Dedifferentiated amniotic fluid mesenchymal stem cell (primary cell): ENCODE measurements around the gene TPGS1.

ENCODE experiments used
- DNase-seq: peaks from one replicate; pipeline ENCODE4 v3.0.0-alpha.2; 2016; ENCODE audit errors: extremely low spot score

Gene TPGS1

DNA sequence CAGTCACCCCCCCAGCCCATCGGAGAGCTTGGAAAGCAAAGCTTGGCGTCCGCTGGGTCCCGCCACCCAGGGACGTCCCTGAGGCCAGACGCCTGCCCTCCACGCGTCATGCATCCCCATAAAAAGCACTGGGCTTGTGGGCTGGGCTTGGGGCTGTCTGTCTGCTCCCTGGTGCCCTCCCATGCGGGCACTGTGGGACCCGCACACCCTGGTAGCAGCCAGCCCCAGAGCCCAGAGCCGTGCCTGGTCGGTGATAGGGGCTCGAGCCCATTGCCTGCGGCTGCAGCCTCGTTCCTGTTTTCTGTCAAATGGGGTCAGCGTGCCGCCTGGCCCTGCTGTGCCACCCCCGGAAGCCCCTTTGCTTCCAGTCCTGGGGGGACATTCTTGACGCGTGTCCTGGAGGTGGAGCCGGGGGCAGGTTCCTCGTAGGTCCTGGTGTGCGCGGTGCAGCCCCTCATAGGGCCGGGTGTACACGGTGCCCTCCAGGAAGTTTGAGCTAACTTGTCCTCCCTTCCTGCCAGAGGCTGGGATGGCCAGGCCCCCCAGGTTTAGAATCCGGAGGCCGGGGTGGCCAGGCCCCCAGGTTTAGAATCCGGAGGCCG, 32.2 kb downstream of the TPGS1 start:
- DNase-seq: no peak

DNA sequence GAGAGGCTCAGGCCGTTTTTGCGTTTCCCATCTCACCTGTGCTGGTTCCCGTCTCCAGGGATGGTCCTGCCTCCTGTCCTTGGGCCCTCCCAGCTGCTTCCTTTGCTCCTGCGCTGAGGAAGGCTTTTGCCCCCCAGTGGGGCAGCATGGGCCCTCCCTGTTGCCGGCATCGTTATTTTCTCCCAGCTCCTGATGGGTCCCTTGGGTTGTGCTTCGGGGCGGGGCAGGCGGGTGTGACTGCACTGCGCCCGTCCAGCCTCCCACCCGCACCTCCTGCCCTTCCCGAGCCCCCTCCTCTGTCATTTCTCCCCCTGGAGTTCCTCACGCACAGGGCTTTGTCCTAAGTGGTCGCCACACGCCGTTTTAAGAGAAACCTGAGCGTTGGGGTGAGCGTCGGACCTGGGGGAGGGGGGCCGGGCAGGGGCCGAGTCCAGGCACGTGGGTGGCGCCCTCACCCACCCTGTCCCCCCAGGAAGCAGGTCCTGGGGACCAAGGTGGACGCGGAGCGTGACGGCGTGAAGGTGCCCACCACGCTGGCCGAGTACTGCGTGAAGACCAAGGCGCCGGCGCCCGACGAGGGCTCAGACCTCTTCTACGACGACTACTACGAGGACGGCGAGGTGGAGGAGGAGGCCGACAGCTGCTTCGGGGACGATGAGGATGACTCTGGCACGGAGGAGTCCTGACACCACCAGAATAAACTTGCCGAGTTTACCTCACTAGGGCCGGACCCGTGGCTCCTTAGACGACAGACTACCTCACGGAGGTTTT, 33.8 kb downstream of the TPGS1 start:
- DNase-seq: no peak

GRCh38 chr19:541699-542098, 34.4 kb downstream of the TPGS1 start:
- no peak for DNase-seq

GRCh38 chr19:542173-542866, 35.0 kb downstream of the TPGS1 start:
- DNase-seq: no peak

DNA sequence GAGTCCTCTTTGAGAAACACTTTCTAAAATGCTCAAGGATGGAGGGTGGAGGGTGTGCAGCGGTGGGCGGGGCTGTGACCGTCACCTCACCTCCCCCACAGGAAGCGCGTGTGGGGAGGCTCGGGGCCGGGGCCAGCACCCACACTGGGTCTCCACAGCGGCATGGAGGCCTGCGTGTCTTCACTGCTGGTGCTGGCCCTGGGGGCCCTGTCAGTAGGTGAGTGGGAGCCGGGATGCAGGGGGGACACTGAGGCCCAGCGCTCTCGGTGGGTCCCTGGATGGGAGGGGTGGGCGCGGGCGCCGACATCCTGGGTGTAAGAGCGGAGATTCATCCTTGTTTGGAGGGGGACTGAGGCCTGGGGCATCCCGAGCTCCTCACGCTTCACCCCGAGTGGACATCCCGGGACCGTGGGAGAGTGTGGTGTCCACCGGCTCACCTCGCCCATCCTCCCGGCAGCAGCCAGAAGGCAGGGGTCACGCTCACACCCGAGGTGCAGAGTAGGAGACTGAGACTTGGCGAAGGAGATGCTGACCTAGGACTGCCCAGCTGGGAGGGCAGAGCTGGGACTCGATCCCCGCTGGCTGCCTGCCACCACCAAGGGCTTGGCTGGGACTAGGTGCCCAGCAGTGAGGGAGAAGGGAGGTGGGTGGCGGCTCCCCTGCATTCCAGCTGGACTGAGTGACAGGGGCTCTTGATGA, 36.8 kb downstream of the TPGS1 start, which contains the start of gene GZMM:
Gene GZMM, plus strand, starts transcription at position 144 of the 699 bp plus-strand sequence. Its CDS starts 19 bp downstream, at position 163.
- DNase-seq: no peak

DNA sequence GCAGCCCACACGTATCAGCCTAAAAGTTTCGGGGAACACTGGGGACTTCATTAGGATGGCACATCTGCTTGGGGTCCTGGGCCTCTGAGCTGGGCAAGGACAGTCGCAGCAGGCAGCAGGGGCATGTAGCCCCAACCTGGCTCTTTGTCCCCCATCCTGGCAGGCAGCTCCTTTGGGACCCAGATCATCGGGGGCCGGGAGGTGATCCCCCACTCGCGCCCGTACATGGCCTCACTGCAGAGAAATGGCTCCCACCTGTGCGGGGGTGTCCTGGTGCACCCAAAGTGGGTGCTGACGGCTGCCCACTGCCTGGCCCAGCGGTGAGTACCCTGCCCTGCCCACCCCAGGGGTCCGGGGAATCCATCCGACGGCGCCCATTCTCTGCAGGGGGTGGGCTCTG, 39.8 kb downstream of the TPGS1 start:
- no peak for DNase-seq

- no peak for DNase-seq
These were observed 40.8 kb downstream of the TPGS1 start for GRCh38 chr19:547836-548720.

DNA sequence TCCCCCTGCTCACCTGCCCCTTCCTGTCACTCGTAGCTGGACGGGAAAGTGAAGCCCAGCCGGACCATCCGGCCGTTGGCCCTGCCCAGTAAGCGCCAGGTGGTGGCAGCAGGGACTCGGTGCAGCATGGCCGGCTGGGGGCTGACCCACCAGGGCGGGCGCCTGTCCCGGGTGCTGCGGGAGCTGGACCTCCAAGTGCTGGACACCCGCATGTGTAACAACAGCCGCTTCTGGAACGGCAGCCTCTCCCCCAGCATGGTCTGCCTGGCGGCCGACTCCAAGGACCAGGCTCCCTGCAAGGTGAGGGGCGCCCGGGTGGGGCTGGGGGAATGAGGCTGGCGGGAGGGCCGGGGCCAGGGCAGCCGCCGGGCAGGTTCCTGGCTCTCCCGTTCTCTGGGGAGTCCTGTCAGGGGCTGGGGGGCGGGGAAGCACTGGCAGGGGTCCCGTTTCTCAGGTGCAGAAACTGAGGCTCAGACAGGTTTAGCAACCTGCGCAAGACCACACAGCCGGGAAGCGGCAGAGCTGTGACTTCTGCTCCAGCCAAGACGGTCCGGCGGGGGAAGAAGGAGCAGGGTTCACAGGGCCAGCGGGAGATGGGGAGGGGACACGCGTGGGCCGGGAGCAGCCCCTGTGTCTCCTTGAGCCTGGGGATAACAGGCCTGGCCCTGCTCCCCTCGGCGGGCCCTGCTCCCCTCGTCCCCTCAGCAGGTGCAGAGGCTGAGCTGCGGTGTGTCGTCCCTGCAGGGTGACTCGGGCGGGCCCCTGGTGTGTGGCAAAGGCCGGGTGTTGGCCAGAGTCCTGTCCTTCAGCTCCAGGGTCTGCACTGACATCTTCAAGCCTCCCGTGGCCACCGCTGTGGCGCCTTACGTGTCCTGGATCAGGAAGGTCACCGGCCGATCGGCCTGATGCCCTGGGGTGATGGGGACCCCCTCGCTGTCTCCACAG, 41.9 kb downstream of the TPGS1 start:
- no peak for DNase-seq

DNA sequence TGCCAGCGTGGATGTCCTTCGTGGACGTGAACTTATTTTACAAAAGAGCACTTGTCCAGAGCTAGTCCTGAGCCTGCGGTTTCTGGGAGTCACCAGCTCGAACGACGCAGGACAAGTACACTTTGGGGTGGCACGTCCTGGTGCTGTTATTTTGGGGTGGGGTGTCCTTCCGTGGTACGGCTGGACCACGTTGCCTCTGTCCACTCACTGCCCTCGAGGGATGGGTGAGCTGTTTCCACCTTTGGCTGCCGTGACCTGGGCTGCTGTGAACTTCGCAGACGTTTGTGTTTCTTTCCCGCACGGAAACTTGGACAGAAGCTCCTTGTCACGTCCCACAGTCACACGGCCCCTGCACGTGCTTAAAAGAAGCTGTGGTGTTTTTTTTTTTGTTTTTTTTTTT, 47.5 kb downstream of the TPGS1 start:
- DNase-seq: no peak

- DNase-seq: no peak
These were observed 48.1 kb downstream of the TPGS1 start for GRCh38 chr19:555474-555808.

DNA sequence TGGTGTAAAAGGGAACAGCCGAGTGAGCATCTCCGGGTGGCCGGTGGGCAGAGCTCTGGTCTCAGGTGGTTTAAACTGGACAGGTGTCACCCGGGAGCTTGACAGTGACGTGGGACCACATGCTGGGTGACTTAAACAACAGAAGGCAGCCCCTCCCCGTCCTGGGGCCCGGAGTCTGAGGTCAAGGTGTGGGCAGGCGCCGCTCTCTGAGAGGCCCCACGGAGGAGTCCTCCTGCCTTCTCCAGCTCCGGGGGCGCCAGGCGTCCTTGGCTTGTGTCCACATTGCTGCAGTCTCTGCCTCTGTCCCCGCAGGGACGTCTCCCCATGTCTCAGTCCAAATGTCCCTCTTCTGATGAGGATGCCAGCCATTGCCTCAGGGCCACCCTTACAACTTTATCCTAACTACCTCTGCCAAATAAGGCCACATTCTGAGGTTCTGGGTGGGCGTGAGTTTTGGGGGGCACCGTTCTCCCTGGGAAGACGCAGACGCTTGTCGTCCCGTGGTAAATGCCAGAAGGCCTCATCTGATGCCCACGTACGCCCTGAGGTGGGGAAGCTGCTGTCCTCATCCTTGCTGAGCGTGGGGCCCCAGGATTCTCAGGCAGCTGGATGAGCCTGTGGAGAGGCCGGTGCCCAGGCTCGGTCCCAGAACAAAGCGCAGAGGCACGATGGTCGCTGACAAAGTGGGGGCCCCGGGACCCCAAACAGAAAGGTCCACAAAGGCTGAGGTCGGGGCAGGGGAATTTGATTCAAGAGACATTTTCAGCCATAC, 49.5 kb downstream of the TPGS1 start:
- DNase-seq: no peak

DNA sequence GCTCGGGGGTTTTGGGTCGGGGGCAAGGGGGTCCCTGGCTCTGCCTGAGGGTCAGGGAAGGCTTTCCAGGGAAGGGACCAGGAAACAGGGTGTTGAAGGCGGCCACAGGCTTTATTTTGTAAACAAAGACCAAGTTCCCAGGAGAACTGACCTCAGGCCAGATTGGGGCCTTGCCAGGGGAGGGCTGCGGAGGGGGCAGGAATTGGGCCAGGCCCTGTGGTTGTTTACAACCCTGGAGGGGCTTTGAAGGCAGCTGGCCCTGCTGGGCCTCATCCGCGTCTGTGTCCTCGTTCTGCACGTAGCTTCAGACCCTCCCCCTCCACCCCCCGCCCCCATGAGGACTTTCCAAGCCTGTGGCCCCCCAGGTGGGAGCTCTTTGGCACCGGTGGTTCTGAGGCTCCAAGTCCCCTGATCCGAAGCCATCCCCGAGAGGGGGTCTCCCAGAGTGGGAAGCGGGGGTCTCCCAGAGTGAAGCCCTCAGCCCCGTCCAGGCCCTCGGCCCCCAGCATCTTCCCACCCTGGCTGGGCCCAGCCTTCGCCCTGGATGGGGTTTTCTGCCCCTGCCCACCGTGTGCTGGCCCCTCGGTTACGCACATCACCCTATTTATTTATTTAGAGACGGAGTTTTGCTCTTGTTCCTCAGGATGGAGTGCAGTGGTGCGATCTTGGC, 51.6 kb downstream of the TPGS1 start:
- DNase-seq: no peak

DNA sequence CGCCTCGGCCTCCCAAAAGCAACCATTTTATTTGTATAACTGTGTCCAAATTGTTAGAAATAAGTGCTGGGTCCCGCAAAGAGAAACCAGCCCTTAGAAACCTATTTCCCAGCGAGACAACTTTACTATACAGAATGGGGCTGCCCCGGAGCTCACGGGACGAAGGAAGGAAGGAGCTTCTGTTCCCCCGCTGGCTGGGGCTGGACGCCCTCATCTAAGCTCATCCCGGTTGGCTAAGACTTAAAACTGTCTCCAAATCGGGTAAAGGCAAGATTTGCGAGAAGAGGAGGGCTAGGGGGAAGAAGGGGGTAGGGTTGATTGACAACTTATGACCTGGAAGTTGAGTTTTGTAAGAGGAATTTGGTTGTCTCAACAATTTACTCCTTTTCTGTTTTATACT, 52.8 kb downstream of the TPGS1 start:
- no peak for DNase-seq

DNA sequence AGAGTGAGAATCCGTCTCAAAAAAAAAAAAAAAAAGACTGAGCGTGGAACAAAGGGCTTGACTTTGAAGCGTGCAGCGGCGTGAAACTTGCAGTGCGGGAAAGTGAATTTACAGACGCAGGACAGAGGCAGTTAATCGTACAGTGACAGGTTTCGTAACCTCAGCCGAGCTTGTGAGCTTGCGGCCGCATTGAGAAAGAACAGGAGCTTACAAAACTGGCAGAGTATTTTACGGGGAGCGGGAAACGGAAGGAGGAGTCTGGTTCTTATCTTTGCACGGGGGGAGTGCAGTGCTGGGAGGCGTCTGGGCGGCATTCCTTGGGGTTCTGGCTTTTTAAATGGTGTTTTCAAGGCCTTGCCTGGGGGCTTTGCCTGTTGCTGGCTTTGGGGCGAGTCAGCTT, 59.1 kb downstream of the TPGS1 start:
- no peak for DNase-seq

- DNase-seq: no peak
These were observed 59.5 kb downstream of the TPGS1 start for GRCh38 chr19:566844-567243.

- DNase-seq: no peak
These were observed 60.1 kb downstream of the TPGS1 start for GRCh38 chr19:567296-567900.
